GM12864 (cell line): ENCODE data around the gene FALEC.

Experiments
- DNase-seq: peaks from one replicate; pipeline ENCODE4 v3.0.0-alpha.2; 2011; ENCODE audit warnings: low read depth
- H3K4me3 ChIP-seq: 2 replicates; pipeline ENCODE4 v1.5.1; 2011; ENCODE audit warnings: mild to moderate bottlenecking, low read depth, low read length, control low read depth
- TF ChIP-seq, protein P1 (sequence below): IDR thresholded peaks from 2 replicates; pipeline ENCODE4 v1.5.1; 2011; ENCODE audit warnings: low read depth, mild to moderate bottlenecking, moderate library complexity, low read length, control low read depth, inconsistent platforms; ENCODE audit errors: missing control alignments

FALEC gene

DNA sequence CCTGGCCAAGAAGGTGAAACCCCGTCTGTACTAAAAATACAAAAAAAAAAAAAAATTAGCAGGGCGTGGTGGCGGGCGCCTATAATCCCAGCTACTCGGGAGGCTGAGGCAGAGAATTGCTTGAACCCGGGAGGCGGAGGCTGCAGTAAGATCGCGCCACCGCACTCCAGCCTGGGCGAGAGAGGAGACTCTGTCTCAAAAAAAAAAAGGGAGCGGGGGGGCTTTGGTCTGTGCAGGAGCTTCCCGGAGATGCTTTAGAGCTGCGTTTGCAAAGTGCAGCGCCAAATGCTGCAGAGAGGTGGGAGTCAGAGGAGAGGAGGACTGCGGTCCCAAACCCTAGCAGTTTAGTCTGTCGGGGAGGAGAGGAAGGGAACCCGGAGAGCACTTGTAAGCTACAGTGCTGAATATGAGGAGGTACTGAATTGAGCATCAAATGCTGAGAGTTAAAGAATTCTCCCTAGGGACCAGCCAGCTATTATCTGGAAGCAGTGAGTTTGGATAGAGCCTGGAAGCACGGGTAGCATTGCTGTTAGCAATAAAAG is 569 bp downstream of the FALEC start:
- no peak for DNase-seq
- TF ChIP-seq, protein P1, sequence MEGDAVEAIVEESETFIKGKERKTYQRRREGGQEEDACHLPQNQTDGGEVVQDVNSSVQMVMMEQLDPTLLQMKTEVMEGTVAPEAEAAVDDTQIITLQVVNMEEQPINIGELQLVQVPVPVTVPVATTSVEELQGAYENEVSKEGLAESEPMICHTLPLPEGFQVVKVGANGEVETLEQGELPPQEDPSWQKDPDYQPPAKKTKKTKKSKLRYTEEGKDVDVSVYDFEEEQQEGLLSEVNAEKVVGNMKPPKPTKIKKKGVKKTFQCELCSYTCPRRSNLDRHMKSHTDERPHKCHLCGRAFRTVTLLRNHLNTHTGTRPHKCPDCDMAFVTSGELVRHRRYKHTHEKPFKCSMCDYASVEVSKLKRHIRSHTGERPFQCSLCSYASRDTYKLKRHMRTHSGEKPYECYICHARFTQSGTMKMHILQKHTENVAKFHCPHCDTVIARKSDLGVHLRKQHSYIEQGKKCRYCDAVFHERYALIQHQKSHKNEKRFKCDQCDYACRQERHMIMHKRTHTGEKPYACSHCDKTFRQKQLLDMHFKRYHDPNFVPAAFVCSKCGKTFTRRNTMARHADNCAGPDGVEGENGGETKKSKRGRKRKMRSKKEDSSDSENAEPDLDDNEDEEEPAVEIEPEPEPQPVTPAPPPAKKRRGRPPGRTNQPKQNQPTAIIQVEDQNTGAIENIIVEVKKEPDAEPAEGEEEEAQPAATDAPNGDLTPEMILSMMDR, result no peak
- peak overlapping the region; percentile 70 for H3K4me3 ChIP-seq

DNA sequence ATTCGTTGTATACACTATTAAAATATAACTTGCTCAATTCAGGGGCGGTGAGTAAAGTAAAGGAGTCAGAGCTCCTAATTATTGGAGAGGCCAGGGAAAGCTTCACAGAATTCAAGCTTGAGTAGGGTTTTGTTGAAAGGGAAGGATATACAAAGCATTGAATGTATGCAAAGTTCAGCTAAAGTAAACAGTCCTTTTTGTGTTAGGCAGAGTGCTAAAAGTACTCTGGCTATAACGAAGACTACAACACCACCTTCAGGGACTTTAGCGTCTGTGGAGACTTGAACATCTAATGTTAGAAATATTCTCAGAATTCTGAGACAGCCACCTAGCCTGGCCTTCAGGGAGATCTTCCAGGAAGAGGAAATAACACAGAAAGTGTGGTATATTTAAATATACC is 1.1 kb downstream of the FALEC start:
- DNase-seq, result no peak
- H3K4me3 ChIP-seq, result peak overlapping the region; percentile 70; the same call in 1 of the 2 replicates
- TF ChIP-seq, protein P1, result no peak

DNA sequence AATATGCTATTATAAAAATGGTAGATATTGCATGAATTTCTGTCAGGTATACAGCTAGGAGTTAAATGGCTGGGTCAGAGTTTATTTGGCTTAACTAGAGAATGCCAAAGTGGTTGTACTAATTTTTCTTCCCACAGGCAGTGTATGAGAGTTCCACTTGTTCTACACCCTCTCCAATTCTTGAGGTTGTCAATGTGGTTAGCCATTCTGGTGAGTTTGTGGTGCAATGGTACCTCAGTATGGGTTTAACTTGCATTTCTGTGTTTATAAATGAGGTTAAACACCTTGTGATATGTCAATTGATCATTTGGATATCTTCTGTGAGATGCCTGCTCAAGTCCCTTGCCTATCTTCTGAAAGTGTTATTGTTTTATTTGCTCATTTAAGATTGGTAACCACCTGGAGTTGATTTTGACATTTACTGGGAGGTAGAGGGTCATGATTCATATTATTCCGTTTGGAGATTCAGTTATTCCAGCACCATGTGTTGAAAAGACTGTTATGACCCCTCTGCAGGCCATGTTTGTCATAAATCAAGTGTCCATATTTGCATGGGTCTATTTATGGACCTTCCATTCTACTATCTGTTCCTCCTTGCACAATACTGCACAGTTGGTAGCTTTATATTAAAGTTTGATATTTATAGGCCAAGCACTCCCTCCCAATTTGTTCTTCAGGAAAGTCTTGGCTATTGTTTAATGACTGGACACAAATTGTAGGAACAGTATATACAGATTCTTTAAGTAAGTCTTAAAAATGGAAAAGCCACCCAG is 5.8 kb downstream of the FALEC start:
- no peak overlapping the region for H3K4me3 ChIP-seq
- DNase-seq, result no peak
- TF ChIP-seq, protein P1, result no peak

DNA sequence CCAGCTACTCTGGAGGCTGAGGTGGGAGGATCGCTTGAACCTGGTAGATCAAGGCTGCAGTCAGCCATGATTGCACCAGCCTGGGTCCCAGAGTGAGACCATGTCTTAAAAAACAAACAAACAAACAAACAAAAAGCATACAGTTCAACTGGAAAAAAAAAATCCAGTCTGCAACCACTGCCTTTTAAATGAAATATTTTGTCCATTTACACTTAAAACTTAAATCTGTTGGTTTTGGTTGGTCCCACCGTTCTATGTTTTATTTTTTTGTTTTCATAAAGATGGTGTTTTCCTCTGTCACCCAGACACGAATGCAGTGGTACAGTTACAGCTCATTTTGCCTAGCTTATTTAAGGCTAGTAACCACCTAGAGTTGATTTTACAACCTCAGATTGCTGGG is 9.8 kb downstream of the FALEC start:
- DNase-seq, result no peak
- TF ChIP-seq, protein P1, result no peak
- no peak overlapping the region for H3K4me3 ChIP-seq

DNA sequence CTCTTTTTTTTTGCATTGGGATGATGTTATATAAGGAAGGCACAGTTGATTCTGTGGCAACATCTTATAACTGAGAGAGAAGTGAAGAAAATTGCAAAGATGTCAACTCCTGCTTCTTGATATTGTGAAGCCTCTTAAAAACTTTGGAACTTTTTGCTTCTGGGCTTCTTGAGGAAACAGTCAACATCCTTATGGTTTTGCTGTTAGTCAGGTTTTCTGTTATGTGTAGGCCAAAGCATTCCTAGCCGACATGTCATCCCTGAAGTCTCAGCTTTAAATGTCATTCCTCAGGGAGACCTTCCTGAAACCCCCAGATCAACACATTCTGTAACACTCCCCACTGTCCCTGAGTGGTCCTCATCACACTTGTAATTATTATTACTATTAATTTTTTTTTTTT is 12.6 kb downstream of the FALEC start:
- TF ChIP-seq, protein P1, result no peak

DNA sequence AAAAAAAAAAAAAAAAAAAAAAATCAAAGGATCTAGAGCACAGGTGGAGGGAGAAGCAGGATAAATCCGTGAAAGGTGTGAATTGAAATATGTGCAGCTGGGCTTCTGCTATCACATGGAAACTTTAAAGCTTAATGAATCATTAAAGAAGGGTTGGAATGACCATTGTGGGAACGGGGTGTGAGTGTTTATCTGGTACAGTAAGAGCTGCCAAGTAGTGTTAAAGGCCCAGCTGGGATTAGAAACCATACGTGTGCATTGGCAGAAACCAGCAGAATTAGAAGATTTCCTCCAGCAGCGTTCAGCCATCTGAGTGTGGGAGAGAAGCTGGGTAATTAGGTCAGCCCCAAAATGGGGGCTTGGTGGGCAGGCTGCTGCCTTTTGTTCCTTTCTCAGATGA is 13.5 kb downstream of the FALEC start:
- no peak for DNase-seq

More for the DNA sequence above, 12.6 kb downstream of the FALEC start:
- H3K4me3 ChIP-seq, result no peak overlapping the region
- no peak for DNase-seq

More for the DNA sequence above, 13.5 kb downstream of the FALEC start:
- TF ChIP-seq, protein P1, result no peak
- H3K4me3 ChIP-seq, result no peak overlapping the region
